GM12873 (cell line): ENCODE measurements around the gene CPNE4.

Experiments
- TF ChIP-seq, protein P1 (sequence below): IDR thresholded peaks from 2 replicates; pipeline ENCODE4 v1.5.1; 2012; ENCODE audit warnings: low read depth, mild to moderate bottlenecking, moderate library complexity, low read length, control low read depth; ENCODE audit not compliant: insufficient read depth; ENCODE audit errors: missing control alignments

Gene CPNE4

DNA sequence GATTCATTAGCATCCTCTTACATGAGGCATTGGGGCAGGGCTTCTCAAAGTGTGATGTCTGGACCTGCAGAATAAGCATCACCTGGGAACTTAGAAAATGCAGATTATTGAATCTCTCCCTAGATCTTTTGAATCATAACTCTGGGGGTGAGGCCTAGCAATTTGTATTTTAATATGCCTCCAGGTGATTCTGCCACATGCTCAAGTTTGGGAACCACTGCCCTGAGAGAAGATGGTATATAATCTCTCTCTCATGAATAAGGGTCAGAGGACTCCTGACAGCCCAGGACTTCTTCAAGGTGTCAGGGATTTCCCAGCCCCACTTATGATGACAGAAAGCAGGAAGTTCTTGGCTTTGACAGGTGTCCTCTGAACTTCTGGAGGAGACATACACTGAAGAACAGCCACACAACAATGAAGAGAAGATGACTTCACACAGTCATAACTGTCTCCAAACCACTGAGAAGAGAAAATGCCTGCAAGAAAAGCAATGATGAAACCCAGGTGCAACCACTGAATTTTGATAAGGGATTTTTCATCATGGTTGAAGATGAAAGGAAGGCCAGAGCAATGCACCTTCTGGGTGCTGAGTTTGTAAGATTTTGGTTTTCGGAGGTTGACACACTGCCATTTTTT, 320.1 kb downstream of the CPNE4 start:
- TF ChIP-seq, protein P1, sequence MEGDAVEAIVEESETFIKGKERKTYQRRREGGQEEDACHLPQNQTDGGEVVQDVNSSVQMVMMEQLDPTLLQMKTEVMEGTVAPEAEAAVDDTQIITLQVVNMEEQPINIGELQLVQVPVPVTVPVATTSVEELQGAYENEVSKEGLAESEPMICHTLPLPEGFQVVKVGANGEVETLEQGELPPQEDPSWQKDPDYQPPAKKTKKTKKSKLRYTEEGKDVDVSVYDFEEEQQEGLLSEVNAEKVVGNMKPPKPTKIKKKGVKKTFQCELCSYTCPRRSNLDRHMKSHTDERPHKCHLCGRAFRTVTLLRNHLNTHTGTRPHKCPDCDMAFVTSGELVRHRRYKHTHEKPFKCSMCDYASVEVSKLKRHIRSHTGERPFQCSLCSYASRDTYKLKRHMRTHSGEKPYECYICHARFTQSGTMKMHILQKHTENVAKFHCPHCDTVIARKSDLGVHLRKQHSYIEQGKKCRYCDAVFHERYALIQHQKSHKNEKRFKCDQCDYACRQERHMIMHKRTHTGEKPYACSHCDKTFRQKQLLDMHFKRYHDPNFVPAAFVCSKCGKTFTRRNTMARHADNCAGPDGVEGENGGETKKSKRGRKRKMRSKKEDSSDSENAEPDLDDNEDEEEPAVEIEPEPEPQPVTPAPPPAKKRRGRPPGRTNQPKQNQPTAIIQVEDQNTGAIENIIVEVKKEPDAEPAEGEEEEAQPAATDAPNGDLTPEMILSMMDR, result no peak

GRCh38 chr3:131713416-131714123, 321.2 kb downstream of the CPNE4 start:
- TF ChIP-seq, protein P1, result no peak

DNA sequence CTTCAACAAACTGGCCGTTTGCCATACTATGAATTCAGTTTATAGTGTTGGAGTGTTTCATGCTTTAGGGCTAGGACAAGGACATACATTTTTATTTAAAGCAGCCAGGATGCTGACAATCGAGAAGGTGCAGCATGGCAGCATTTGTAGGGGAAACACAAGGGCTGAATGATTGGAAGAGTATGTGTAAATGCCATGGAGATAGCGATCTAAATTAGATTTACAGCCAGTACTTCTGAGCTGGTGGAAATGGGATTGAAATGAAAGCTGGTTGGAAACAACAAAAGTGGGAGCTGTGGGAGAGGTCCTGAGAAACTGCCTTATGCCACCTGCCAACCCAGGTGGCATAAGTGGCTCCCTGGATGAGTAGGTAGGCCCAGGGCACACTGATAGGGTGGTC, 322.2 kb downstream of the CPNE4 start:
- TF ChIP-seq, protein P1, result no peak

GRCh38 chr3:131711114-131711768, 323.6 kb downstream of the CPNE4 start:
- TF ChIP-seq, protein P1, result no peak

GRCh38 chr3:131708241-131708640, 326.6 kb downstream of the CPNE4 start:
- TF ChIP-seq, protein P1, result no peak

- TF ChIP-seq, protein P1, result no peak
Observed at GRCh38 chr3:131705558-131706051, 329.2 kb downstream of the CPNE4 start.

DNA sequence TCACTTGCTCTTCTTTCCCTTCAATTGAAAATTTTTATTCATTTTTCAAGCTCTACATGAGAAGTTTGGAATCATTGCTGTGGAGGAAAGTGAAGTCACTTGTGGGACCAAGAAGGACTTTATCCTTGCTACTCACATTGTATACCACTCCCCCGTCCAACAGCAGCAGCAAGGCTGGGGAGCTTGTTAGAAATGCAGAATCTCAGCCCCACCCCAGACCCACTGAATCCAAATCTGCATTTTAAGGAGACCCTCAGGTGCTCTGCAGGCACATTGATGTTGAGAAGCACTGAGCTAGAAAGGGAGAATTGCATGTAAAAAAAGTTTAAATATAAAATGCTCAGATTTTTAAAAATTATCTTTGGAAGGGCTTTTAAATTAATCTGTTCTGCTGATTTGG, 329.7 kb downstream of the CPNE4 start:
- TF ChIP-seq, protein P1, result no peak
